DOHH2 (cell line): ENCODE measurements around the gene TIMP1.

Experiments used
- EZH2phosphoT487 ChIP-seq: fragments of 200-600 bp; sonication (generic); IDR thresholded peaks from 2 replicates; pipeline ENCODE4 v1.6.1; 2017; ENCODE audit warnings: borderline replicate concordance, mild to moderate bottlenecking, antibody characterized with exemption, low read length, moderate library complexity, mixed read lengths
- TF ChIP-seq, protein P1 (sequence below): fragments of 200-600 bp; sonication (generic); IDR thresholded peaks from one replicate; pipeline ENCODE4 v1.5.1; 2014; ENCODE audit warnings: antibody characterized with exemption, mild to moderate bottlenecking, low read depth, low read length; ENCODE audit not compliant: poor library complexity, severe bottlenecking

DNA sequence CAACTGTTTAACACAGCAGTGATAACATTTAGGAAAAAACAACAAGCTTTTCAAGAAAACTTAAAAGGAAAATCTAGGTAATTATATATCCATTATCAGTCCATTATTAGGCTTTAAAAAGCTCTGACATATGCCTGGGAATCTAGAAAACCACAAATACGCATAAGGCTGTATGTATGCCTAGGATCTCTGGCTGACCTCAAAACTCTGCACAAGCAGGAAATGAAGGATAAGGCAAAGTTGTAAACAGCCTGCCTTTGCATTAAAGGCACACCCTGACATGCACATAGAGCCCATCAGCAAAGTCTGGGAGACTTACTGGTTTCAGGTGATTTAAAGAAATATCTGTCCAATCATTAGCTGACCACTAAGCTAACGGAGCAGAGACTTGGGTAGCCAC lies 14.0 kb downstream of the TIMP1 start:
- TF ChIP-seq, protein P1, sequence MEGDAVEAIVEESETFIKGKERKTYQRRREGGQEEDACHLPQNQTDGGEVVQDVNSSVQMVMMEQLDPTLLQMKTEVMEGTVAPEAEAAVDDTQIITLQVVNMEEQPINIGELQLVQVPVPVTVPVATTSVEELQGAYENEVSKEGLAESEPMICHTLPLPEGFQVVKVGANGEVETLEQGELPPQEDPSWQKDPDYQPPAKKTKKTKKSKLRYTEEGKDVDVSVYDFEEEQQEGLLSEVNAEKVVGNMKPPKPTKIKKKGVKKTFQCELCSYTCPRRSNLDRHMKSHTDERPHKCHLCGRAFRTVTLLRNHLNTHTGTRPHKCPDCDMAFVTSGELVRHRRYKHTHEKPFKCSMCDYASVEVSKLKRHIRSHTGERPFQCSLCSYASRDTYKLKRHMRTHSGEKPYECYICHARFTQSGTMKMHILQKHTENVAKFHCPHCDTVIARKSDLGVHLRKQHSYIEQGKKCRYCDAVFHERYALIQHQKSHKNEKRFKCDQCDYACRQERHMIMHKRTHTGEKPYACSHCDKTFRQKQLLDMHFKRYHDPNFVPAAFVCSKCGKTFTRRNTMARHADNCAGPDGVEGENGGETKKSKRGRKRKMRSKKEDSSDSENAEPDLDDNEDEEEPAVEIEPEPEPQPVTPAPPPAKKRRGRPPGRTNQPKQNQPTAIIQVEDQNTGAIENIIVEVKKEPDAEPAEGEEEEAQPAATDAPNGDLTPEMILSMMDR = no peak
- no peak for TF ChIP-seq EZH2phosphoT487
